ENCODE results near the gene SMIM22. TPM values are rescaled to one million over a fixed set of nuclear protein-coding genes. Genes with fewer than 3 reads are reported as not detected.

Gene SMIM22
- total and polyA plus RNA-seq, 2 of the 8 experiments (the other 6 are each of a cell fraction or from before 2014, with no cell fraction given): not detected

DNA sequence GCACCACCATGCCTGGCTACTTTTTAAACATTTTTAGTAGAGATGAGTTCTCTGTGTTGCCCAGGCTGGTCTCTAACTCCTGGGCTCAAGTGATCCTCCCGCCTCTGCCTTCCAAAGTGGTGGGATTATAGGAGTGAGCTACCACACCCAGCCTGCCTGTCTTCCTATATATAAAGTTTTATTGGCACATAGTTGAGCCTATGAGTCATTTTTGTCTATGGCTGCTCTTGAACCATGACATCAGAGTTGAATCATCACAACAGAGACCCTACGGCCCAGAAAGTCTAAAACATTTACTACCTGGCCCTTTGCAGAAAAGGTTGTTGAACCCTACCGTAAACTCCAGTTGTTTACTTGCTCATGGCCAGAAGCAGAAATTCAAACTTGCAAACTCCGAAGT lies 14.9 kb upstream of the SMIM22 start:
- Histone ChIP-seq H4K5ac (ENCODE audit: insufficient read length, low read depth, low read length) (no peak overlapping the region), H3K9me3 (ENCODE audit: insufficient read depth in 2 of 2, low read depth in 1 of 2, low read length in 1 of 2) (no peaks in the 10 kb centered on the region), H2BK120ac (replicated peaks; ENCODE audit: low read depth, low read length) (no peak overlapping the region), H2BK12ac (ENCODE audit: low read depth, low read length) (no peak overlapping the region), H3K9ac (replicated peaks in 1 of 4; ENCODE audit: extremely low read depth in 1 of 4, low read depth in 3 of 4, low read length in 3 of 4) (no peak overlapping the region), H3K18ac (ENCODE audit: extremely low read depth, low read length) (no peak overlapping the region), H3K27me3 (replicated peaks in 1 of 4; ENCODE audit: control insufficient read depth in 3 of 4, extremely low read depth in 1 of 4, insufficient read depth in 3 of 4, low read length in 3 of 4) (no peaks in the 10 kb centered on the region), H3K23me2 (ENCODE audit: low read depth, low read length) (no peaks in the 10 kb centered on the region), H4K91ac (replicated peaks; ENCODE audit: insufficient read length, low read length) (no peak overlapping the region), H2AK5ac (ENCODE audit: low read depth, low read length) (no peak overlapping the region), H2BK20ac (ENCODE audit: low read length) (no peak overlapping the region), H3K56ac (replicated peaks; ENCODE audit: insufficient read length, low read depth, low read length) (no peak overlapping the region), H2BK15ac (ENCODE audit: low read length) (no peak overlapping the region), H3K27ac (ENCODE audit: low read depth, low read length) (no peak overlapping the region), H3K79me1 (ENCODE audit: low read depth, low read length) (no peaks in the 10 kb centered on the region), H3K36me3 (ENCODE audit: control insufficient read depth in 2 of 4, insufficient read depth in 4 of 4, low read length in 3 of 4) (no peaks in the 10 kb centered on the region), H3K23ac (ENCODE audit: insufficient read length) (no peak overlapping the region), H3K79me2 (ENCODE audit: control insufficient read depth in 1 of 2, insufficient read depth in 2 of 2, low read length in 2 of 2) (no peaks in the 10 kb centered on the region), H4K20me1 (replicated peaks in 1 of 2; ENCODE audit: control insufficient read depth in 1 of 2, insufficient read depth in 2 of 2, low read length in 2 of 2) (no peaks in the 10 kb centered on the region), H2BK5ac (ENCODE audit: low read depth, low read length) (no peak overlapping the region), H4K8ac (ENCODE audit: extremely low read depth, insufficient read depth, low read length) (no peak overlapping the region), H3K14ac (ENCODE audit: insufficient read length) (no peak overlapping the region), H3K4me1 (replicated peaks in 1 of 4; ENCODE audit: control insufficient read depth in 3 of 4, insufficient read depth in 4 of 4, low read length in 3 of 4) (no peaks in the 10 kb centered on the region), H3K4me3 (ENCODE audit: extremely low read depth in 1 of 4, insufficient read depth in 2 of 4, low read depth in 3 of 4, low read length in 4 of 4) (no peak overlapping the region), H3K4ac (replicated peaks; ENCODE audit: insufficient read length, low read depth, low read length) (no peak overlapping the region), H2AFZ (ENCODE audit: low read length) (no peak overlapping the region), H3K4me2 (ENCODE audit: insufficient read depth in 1 of 2, low read depth in 2 of 2, low read length in 2 of 2) (no peak overlapping the region)
- POLR2A ChIA-PET (ENCODE audit: partially characterized antibody): interaction anchor here (0.6 kb wide), 1 partner anchor 311 kb away, joined by 3 read pairs; no protein-coding TSS in a partner anchor
- CTCF ChIA-PET (ENCODE audit: partially characterized antibody): no interaction called here
- no peak for FAIRE-seq
- WGBS, 2 experiments (ENCODE audit: extremely low coverage in 1 of 2, insufficient coverage in 1 of 2, insufficient read length in 1 of 2, insufficient replicate concordance in 2 of 2, low coverage in 1 of 2, low lambda C conversion rate in 2 of 2, missing lambda C conversion rate in 1 of 2): 87% methylated on average over 4 of the region's 4 CpGs; no CpG with 5 or more reads in 1 of the 2 experiments
- DNase-seq (ENCODE audit: low read depth in 1 of 2, low spot score in 2 of 2): no peak
- TF ChIP-seq CBX5 (IDR thresholded peaks at IDR 0.05; ENCODE audit: low read depth, low read length) (no peak), HDAC2 (IDR thresholded peaks at IDR 0.05; ENCODE audit: borderline replicate concordance in 1 of 2, low read depth in 2 of 2, low read length in 2 of 2) (no peak), POLR2AphosphoS5 (IDR thresholded peaks at IDR 0.05; ENCODE audit: low read depth, low read length) (no peak), BACH1 (IDR thresholded peaks at IDR 0.05; ENCODE audit: low read length) (no peak), NRF1 (IDR thresholded peaks at IDR 0.05; ENCODE audit: low read depth, low read length) (no peak), CBX8 (IDR thresholded peaks at IDR 0.05; ENCODE audit: borderline replicate concordance, low read depth, low read length) (no peak)
- TF ChIP-seq, protein P1, sequence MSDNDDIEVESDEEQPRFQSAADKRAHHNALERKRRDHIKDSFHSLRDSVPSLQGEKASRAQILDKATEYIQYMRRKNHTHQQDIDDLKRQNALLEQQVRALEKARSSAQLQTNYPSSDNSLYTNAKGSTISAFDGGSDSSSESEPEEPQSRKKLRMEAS (IDR thresholded peaks at IDR 0.05): no peak

Measured in H1 (cell line).